Left renal pelvis (tissue), 4 donors: ENCODE results near the gene ISCA2. TPM values are rescaled to one million over a fixed set of nuclear protein-coding genes. Genes with fewer than 3 reads are reported as not detected.
A peak's percentile ranks its signal among the peaks of the same experiment; 100 is the strongest.
"Not testable (repeated sequence)": the region's sequence is repeated elsewhere in the genome, so short reads cannot be mapped to it uniquely, and the experiment has no call there.

Experiments used
- DNase-seq, 4 donors: peaks; one replicate each; pipeline ENCODE4 v3.0.0-alpha.2; 2013; ENCODE audit warnings: low read depth in 4 of 4, low spot score in 3 of 4
- polyA plus RNA-seq, 4 donors: library from polyadenylated mRNA; unstranded; fragments of 120-200 nt; gene quantifications; one replicate each; pipeline ENCODE4 v1.2.1, GENCODE V29; 2013; ENCODE audit not compliant: insufficient read length in 4 of 4

The ISCA2 gene, protein sequence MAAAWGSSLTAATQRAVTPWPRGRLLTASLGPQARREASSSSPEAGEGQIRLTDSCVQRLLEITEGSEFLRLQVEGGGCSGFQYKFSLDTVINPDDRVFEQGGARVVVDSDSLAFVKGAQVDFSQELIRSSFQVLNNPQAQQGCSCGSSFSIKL
- 10 to 100 TPM; 27.4 to 46.1 (median 37.7) TPM for polyA plus RNA-seq

- peak; percentile 94 to 97 (median 96) for DNase-seq
Observed at GRCh38 chr14:74493343-74494261, at the start of gene ISCA2. Gene ISCA2, plus strand, starts transcription at chr14:74493765. Its CDS starts 10 bp downstream, at chr14:74493775.

GRCh38 chr14:74444866-74445265, 48.7 kb upstream of the ISCA2 start:
- DNase-seq, result no peak

DNA sequence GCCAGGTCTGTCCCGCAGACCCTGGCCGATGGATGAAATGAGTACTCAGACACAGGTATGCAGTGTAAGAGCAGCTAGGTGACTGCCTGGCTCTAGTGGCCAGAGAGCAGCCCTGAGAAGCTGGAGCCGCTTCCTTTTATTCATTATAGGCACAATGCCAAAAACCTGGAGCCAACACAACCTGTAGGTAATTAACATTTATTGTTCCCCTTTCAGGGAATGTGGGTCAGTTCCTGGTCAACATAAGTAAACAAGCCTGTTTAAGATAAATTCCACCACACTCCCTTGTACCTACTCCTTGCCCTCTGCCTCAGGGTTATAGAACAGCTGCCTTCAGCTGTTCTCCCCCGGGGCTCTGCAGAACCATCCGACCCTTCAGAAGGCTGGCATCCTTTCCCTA, 39.2 kb upstream of the ISCA2 start:
- not testable (repeated sequence) for DNase-seq

GRCh38 chr14:74456684-74457564, 36.6 kb upstream of the ISCA2 start:
- no peak for DNase-seq

GRCh38 chr14:74457565-74457895, 36.0 kb upstream of the ISCA2 start:
- DNase-seq, result no peak

DNA sequence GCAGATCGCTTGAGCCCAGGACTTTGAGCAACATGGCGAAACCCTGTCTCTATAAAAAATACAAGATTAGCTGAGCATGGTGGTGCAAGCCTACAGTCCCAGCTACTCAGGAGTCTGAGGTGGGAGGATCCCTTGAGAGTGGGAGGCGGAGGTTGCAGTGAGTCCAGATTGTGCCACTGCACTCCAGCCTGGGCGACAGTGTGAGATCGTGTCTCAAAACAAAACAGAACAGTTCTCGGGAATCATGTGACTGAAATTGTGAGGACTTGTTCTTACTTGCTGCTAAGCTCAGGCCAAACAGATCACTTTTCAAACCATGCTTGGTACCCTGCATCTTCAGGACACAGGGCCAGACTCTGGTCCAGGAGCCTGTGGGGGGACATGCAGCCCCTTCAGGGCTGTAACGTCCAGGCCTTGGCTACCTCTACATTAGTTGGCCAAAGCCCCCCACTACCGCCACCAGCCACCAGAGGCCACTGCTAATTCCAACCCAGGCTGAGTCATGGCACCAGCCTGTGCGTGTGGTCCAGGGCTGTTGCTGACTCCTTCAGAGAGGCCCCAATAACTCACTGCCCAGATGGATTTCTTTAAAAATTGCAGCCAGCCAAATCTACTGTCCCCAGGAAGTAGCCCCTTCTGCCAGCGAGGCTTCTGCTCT, 34.1 kb upstream of the ISCA2 start:
- no peak for DNase-seq

DNA sequence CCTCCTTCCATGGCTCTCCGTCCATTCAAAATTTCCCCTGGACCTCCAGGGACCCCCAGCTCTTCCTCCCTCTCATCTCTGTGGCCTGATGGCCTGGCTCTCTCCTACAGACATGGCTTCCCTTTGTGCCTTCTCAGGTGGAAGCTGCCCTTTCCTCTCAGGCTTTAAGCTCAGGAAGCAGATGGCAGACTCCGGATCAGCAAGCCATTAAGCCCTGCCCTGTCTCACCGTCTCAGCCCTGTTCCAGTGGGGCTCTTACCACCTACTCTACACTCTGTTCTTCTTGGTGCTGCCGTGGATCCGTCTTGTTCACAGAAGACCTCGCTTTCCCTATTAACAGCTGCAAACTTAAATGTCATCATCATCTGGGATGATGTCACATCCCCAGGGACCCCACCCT, 33.6 kb upstream of the ISCA2 start:
- no peak for DNase-seq

- DNase-seq, result no peak
Observed at GRCh38 chr14:74462993-74463392, 30.6 kb upstream of the ISCA2 start.

DNA sequence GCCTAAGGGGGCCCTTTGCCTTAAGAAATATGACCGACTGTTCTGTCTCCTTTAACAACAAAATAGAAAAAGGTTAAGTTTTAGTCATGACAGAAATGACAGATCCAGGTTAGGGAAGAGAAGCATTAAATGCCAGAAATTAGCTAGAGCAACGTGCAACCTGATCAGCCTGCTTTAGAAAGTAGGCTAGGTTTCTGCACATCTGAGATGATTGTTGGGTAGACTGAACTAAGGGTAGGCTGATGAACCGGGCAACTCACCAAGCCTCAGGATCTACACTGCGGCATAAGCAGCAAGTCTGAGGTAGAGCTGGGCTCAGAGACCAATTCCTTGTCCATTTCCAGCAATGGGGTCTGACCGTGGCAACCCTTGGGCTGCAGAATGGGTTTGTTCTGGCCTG, 29.9 kb upstream of the ISCA2 start:
- DNase-seq, result no peak

DNA sequence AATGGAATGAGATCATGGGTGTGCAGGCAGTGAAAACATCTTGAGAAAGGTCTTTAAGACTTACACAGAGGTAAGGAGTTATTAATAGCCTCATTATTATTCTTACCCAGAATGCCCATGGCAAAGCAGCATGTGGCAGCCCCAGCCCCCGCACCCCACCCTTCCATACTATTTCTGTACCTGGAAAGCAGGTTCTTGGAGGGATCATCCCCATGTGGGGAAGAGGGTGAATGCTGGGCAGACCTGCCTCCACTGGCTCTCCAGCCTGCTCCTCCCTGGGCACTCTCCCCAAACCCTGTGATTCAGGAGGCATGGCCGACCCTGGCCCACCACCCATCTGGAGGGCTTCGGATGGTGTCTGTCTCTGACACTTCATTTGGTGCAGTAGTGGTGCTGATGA, 28.8 kb upstream of the ISCA2 start:
- DNase-seq, result no peak

- DNase-seq, result no peak
Observed at GRCh38 chr14:74465335-74465734, 28.2 kb upstream of the ISCA2 start.

GRCh38 chr14:74468513-74468912, 25.1 kb upstream of the ISCA2 start:
- DNase-seq, result no peak

GRCh38 chr14:74469548-74470518, 23.7 kb upstream of the ISCA2 start:
- DNase-seq, result no peak

DNA sequence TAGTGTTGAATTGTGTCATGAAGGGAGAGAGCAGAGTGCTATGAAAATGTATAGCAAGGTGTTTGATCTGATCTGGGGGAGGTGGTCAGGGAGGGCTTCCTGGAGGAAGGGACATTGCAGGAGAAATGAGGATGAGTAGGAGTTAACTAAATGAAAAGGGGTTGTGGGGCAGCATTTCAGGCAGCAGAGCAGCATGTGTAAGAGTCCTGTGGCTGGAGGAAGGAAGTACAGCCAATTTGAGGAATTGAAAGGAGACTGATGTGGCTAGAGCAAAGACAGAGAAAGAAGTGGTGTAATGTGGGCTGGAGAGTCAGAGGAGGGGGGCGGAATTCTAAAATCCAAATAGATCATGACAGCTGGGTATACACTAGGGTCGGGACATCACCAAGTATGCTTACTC, 21.0 kb upstream of the ISCA2 start:
- DNase-seq, result no peak

DNA sequence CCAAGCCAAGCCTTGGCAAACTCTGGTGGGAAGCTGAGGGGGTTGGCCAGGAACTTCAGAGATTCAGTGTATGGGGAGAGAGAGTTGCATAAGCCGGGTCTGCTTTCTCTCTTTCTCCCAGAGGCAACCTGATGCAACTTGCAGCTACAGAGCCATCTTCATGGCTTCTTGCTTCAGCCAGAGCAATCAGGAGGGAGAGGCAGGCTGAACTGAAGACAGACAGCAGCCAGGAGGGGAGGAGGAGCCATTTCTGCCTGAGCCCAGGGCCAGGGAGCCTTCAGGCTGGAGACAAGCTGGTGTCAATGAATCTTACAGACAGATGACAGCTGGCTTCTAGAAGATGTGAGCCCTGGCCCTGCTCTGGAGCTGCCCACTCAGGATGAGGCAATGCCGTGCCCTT, 19.2 kb upstream of the ISCA2 start:
- no peak for DNase-seq

GRCh38 chr14:74475678-74476077, 17.9 kb upstream of the ISCA2 start:
- DNase-seq, result no peak

- no peak for DNase-seq
Observed at GRCh38 chr14:74476107-74476506, 17.5 kb upstream of the ISCA2 start.

- DNase-seq, result no peak
Observed at GRCh38 chr14:74476607-74477006, 17.0 kb upstream of the ISCA2 start.

GRCh38 chr14:74478996-74479635, 14.4 kb upstream of the ISCA2 start:
- no peak for DNase-seq
